ENCODE results near the gene WDTC1. TPM values are rescaled to one million over a fixed set of nuclear protein-coding genes. Genes with fewer than 3 reads are reported as not detected.
"Not testable (repeated sequence)": the region's sequence is repeated elsewhere in the genome, so short reads cannot be mapped to it uniquely, and the experiment has no call there.

Gene WDTC1
- total and polyA plus RNA-seq, 9 of the 15 experiments (the other 6 are each of a cell fraction or from before 2014, with no cell fraction given): 0.18 to 32.3 (median 8.8) TPM

DNA sequence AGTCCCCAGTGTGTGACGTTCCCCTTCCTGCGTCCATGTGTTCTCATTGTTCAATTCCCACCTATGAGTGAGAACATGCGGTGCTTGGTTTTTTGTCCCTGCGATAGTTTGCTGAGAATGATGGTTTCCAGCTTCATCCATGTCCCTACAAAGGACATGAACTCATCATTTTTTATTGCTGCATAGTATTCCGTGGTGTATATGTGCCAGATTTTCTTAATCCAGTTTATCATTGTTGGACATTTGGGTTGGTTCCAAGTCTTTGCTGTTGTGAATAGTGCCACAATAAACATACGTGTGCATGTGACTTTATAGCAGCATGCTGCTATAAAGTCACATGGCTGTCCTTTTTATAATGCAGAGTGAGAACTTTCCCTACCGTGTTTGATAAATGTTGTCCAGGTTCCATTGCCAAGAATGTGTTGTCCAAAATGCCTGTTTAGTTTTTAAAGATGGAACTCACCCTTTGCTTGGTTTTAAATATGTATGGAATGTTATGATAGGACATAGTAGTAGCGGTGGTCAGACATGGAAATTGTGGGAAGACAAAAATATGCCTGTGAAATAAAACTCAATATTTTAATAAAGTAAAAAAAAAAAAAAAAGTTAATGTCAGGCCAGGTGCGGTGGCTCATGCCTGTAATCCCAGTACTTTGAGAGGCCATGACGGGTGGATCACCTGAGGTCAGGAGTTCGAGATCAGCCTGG, 26.1 kb upstream of the WDTC1 start:
- H3K36me3 ChIP-seq (ENCODE audit: control insufficient read depth, insufficient read depth, low read length); H3K27ac ChIP-seq (ENCODE audit: extremely low read depth, low read depth, low read length); BruUV-seq (replicated peaks); H4K20me1 ChIP-seq (replicated peaks; ENCODE audit: control insufficient read depth, insufficient read depth, low read length); H3K4me2 ChIP-seq (ENCODE audit: insufficient read depth, low read length); in situ Hi-C loops (cut with MboI); H3K9me3 ChIP-seq (replicated peaks; ENCODE audit: control insufficient read depth, insufficient read depth, low read depth, low read length); H3K27me3 ChIP-seq (ENCODE audit: control insufficient read depth in 2 of 2, insufficient read depth in 2 of 2, low read length in 2 of 2); H2AFZ ChIP-seq (ENCODE audit: low read depth, low read length); intact Hi-C loops (cut with micrococcal nuclease); H3K4me3 ChIP-seq; ATAC-seq; H3K79me2 ChIP-seq (ENCODE audit: control insufficient read depth, insufficient read depth, low read length); H3K9ac ChIP-seq (ENCODE audit: insufficient read depth in 1 of 2, low read depth in 2 of 2, low read length in 2 of 2); CTCF ChIA-PET (ENCODE audit: low intra/inter-chr PET ratio); H3K4me1 ChIP-seq (replicated peaks in 1 of 2; ENCODE audit: control insufficient read depth in 2 of 2, insufficient read depth in 2 of 2, low read length in 2 of 2); DNase-seq (ENCODE audit: extremely low read depth in 1 of 4, low spot score in 3 of 4); H3K9me1 ChIP-seq (ENCODE audit: control insufficient read depth, insufficient read depth, low read length); FAIRE-seq: not testable (repeated sequence)
- peak; percentile 57 for TF ChIP-seq ZNF146 (CRISPR knock-in tag; IDR thresholded peaks at IDR 0.05; ENCODE audit: unreplicated experiment)
- POLR2A ChIA-PET: interaction anchor here (0.6 kb wide), 1 partner anchor 391 kb away, joined by 3 read pairs; no protein-coding TSS in a partner anchor
- WGBS (ENCODE audit: insufficient coverage, low coverage, missing lambda C conversion rate): 45% methylated on average over 11 of the region's 11 CpGs

DNA sequence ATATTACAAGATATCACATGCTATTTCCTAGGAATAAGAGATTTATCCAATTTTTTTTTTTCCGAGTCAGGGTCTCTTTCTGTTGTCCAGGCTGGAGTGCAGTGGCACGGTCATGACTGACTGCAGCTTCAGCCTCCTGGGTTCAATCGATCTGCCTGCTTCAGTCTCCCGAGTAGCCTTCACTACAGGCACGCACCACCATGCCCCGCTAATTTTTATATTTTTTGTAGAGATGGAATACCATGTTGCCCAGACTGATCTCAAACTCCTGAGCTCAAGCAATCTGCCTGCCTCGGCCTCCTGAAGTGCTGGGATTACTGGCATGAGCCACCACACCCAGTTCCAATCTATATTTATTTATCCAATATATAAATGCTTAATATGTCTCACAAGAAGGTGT, 18.0 kb upstream of the WDTC1 start:
- Histone ChIP-seq H3K9me3 (replicated peaks; ENCODE audit: control insufficient read depth, insufficient read depth, low read depth, low read length) (no peaks in the 10 kb centered on the region), H3K9me1 (ENCODE audit: control insufficient read depth, insufficient read depth, low read length) (no peaks in the 10 kb centered on the region), H3K27me3 (ENCODE audit: control insufficient read depth in 2 of 2, insufficient read depth in 2 of 2, low read length in 2 of 2) (no peaks in the 10 kb centered on the region), H3K4me1 (replicated peaks in 1 of 2; ENCODE audit: control insufficient read depth in 2 of 2, insufficient read depth in 2 of 2, low read length in 2 of 2) (peaks cover 0 to 8% of the 10 kb centered on the region in 2 experiments; a peak in 3 of 5 replicates), H3K79me2 (ENCODE audit: control insufficient read depth, insufficient read depth, low read length) (no peaks in the 10 kb centered on the region), H3K27ac (ENCODE audit: extremely low read depth, low read depth, low read length) (no peak overlapping the region), H2AFZ (ENCODE audit: low read depth, low read length) (0 out of 2 replicates have a peak overlapping the region, but pooled peaks have one; percentile 37), H3K36me3 (ENCODE audit: control insufficient read depth, insufficient read depth, low read length) (no peaks in the 10 kb centered on the region), H3K4me2 (ENCODE audit: insufficient read depth, low read length) (no peak overlapping the region), H4K20me1 (replicated peaks; ENCODE audit: control insufficient read depth, insufficient read depth, low read length) (no peaks in the 10 kb centered on the region), H3K4me3 (no peak overlapping the region), H3K9ac (ENCODE audit: insufficient read depth in 1 of 2, low read depth in 2 of 2, low read length in 2 of 2) (no peak overlapping the region)
- no TSS peak for BruUV-seq (replicated peaks)
- DNase-seq (ENCODE audit: extremely low read depth in 1 of 4, low spot score in 3 of 4) (no peak), FAIRE-seq (no peak), ATAC-seq (no peak)
- TF ChIP-seq NCOA2 (IDR thresholded peaks at IDR 0.05; ENCODE audit: partially characterized antibody in 2 of 2) (no peak), RBM22 (IDR thresholded peaks at IDR 0.05; ENCODE audit: low read depth, low read length, poor library complexity, severe bottlenecking) (no peak), COPS2 (conservative IDR thresholded peaks at IDR 0.05) (no peak), ZNF75A (CRISPR knock-in tag; IDR thresholded peaks at IDR 0.05) (no peak), CBX2 (IDR thresholded peaks at IDR 0.05; ENCODE audit: insufficient read depth, low read length, poor library complexity, severe bottlenecking) (no peak), U2AF1 (optimal IDR thresholded peaks at IDR 0.05; ENCODE audit: low read depth, low read length) (no peak)
- TF ChIP-seq, protein P1, sequence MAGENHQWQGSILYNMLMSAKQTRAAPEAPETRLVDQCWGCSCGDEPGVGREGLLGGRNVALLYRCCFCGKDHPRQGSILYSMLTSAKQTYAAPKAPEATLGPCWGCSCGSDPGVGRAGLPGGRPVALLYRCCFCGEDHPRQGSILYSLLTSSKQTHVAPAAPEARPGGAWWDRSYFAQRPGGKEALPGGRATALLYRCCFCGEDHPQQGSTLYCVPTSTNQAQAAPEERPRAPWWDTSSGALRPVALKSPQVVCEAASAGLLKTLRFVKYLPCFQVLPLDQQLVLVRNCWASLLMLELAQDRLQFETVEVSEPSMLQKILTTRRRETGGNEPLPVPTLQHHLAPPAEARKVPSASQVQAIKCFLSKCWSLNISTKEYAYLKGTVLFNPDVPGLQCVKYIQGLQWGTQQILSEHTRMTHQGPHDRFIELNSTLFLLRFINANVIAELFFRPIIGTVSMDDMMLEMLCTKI (IDR thresholded peaks at IDR 0.05; ENCODE audit: partially characterized antibody): no peak
- intact Hi-C loops (cut with micrococcal nuclease): no loop called here
- in situ Hi-C loops (cut with MboI): no loop called here
- CTCF ChIA-PET (ENCODE audit: low intra/inter-chr PET ratio): no interaction called here
- POLR2A ChIA-PET: interaction anchor here (1.1 kb wide), 1 partner anchor 9 kb away, joined by 3 read pairs; no protein-coding TSS in a partner anchor
- 52% methylated on average over 7 of the region's 7 CpGs for WGBS (ENCODE audit: insufficient coverage, low coverage, missing lambda C conversion rate)

Measured in K562 (cell line).